ENCODE measurements around the gene TRAPPC11. TPM values are rescaled to one million over a fixed set of nuclear protein-coding genes. Genes with fewer than 3 reads are reported as not detected.
A peak's percentile ranks its signal among the peaks of the same experiment; 100 is the strongest.

Gene TRAPPC11
- total and polyA plus RNA-seq, 2 of the 13 experiments (the other 11 are each of a cell fraction or from before 2014, with no cell fraction given): 18.0 to 23.2 TPM

- TF ChIP-seq ZBTB14 (CRISPR knock-in tag; IDR thresholded peaks at IDR 0.05): peak; percentile 61
- TF ChIP-seq EEA1 (CRISPR knock-in tag; IDR thresholded peaks at IDR 0.05; ENCODE audit: borderline replicate concordance): 0 out of 2 replicates have a peak, but pooled peaks have one; percentile 23
- 0 out of 2 replicates have a peak, but pooled peaks have one; percentile 36 for TF ChIP-seq ZNF430 (CRISPR knock-in tag; IDR thresholded peaks at IDR 0.05)
- no peak for TF ChIP-seq SIX1 (CRISPR knock-in tag; IDR thresholded peaks at IDR 0.05; ENCODE audit: borderline replicate concordance)
- TF ChIP-seq, protein P1, sequence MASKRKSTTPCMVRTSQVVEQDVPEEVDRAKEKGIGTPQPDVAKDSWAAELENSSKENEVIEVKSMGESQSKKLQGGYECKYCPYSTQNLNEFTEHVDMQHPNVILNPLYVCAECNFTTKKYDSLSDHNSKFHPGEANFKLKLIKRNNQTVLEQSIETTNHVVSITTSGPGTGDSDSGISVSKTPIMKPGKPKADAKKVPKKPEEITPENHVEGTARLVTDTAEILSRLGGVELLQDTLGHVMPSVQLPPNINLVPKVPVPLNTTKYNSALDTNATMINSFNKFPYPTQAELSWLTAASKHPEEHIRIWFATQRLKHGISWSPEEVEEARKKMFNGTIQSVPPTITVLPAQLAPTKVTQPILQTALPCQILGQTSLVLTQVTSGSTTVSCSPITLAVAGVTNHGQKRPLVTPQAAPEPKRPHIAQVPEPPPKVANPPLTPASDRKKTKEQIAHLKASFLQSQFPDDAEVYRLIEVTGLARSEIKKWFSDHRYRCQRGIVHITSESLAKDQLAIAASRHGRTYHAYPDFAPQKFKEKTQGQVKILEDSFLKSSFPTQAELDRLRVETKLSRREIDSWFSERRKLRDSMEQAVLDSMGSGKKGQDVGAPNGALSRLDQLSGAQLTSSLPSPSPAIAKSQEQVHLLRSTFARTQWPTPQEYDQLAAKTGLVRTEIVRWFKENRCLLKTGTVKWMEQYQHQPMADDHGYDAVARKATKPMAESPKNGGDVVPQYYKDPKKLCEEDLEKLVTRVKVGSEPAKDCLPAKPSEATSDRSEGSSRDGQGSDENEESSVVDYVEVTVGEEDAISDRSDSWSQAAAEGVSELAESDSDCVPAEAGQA (IDR thresholded peaks at IDR 0.05; ENCODE audit: low read depth): no peak
- TF ChIP-seq, protein P1 (CRISPR knock-in tag; IDR thresholded peaks at IDR 0.05; ENCODE audit: borderline replicate concordance): no peak
- no peak for TF ChIP-seq ZNF280D (CRISPR knock-in tag; IDR thresholded peaks at IDR 0.05)
- TF ChIP-seq ZNF749 (CRISPR knock-in tag; IDR thresholded peaks at IDR 0.05; ENCODE audit: borderline replicate concordance): peak; percentile 37; the same call in 1 of the 2 replicates
- no peak for TF ChIP-seq SNAI1 (CRISPR knock-in tag; IDR thresholded peaks at IDR 0.05; ENCODE audit: borderline replicate concordance)
- TF ChIP-seq ZNF761 (CRISPR knock-in tag; conservative IDR thresholded peaks at IDR 0.05): peak; percentile 83; the same call in 1 of the 2 replicates
- TF ChIP-seq ZFAT (CRISPR knock-in tag; conservative IDR thresholded peaks at IDR 0.05): no peak
- TF ChIP-seq TCF7L2 (IDR thresholded peaks at IDR 0.05; ENCODE audit: low read depth, low read length): no peak
- no peak for TF ChIP-seq GRHL1 (CRISPR knock-in tag; conservative IDR thresholded peaks at IDR 0.05)
- 0 out of 2 replicates have a peak, but pooled peaks have one; percentile 29 for TF ChIP-seq PITX1 (CRISPR knock-in tag; IDR thresholded peaks at IDR 0.05)
Measured at GRCh38 chr4:183659029-183659871, at the start of gene TRAPPC11, which contains the start of gene RWDD4 (continued).
